Skin epidermis (tissue), 12 donors: ENCODE data around the gene TMCO6.
"Not testable (repeated sequence)": the region's sequence is repeated elsewhere in the genome, so short reads cannot be mapped to it uniquely, and the experiment has no call there.

Experiments
- H3K27ac ChIP-seq, 21 experiments: fragments of 200-600 bp; sonication (generic) in 11 of 21; one replicate each; pipeline ENCODE4 v1.5.0; 2020; ENCODE audit warnings: mild to moderate bottlenecking in 3 of 21, inconsistent platforms in 2 of 21, moderate library complexity in 2 of 21
- H3K4me3 ChIP-seq, 7 experiments: fragments of 200-600 bp; sonication (generic) in 2 of 7; one replicate each; pipeline ENCODE4 v1.5.0; 2020; ENCODE audit warnings: inconsistent platforms in 2 of 7, mild to moderate bottlenecking in 2 of 7, moderate library complexity in 1 of 7

Gene TMCO6

GRCh38 chr5:140664359-140665119 lies 25.3 kb downstream of the TMCO6 start, which contains the start of gene WDR55:
Gene WDR55, plus strand, starts transcription at chr5:140664904. Its CDS starts 9 bp downstream, at chr5:140664913.
- Histone ChIP-seq H3K4me3 (peak within 1 kb of the TSS; percentile 68 to 98 (median 94)), H3K27ac (peak within 1 kb of the TSS; percentile 62 to 97 (median 89))

GRCh38 chr5:140671035-140671434 lies 31.8 kb downstream of the TMCO6 start:
- H3K27ac ChIP-seq, H3K4me3 ChIP-seq: not testable (repeated sequence)

- Histone ChIP-seq H3K4me3 (no peak overlapping the region), H3K27ac (no peak overlapping the region)
These were observed 32.3 kb downstream of the TMCO6 start for GRCh38 chr5:140671472-140672125.

- no peak overlapping the region for H3K27ac ChIP-seq
- peak overlapping the region in 1 of 7 experiments; percentile 10 for H3K4me3 ChIP-seq
These were observed 33.4 kb downstream of the TMCO6 start for GRCh38 chr5:140672455-140673186.

GRCh38 chr5:140673187-140673976 lies 34.1 kb downstream of the TMCO6 start, which contains the start of gene DND1:
Gene DND1, minus strand, starts transcription at chr5:140673576. Its CDS starts 34 bp downstream, at chr5:140673542.
- Histone ChIP-seq H3K4me3 (peak within 1 kb of the TSS in 1 of 7 experiments; percentile 10), H3K27ac (no peak within 1 kb of the TSS)

GRCh38 chr5:140674211-140674610 lies 35.0 kb downstream of the TMCO6 start:
- Histone ChIP-seq H3K4me3 (no peak overlapping the region), H3K27ac (no peak overlapping the region)

- no peak overlapping the region for H3K4me3 ChIP-seq
- H3K27ac ChIP-seq = no peak overlapping the region
These were observed 35.4 kb downstream of the TMCO6 start for GRCh38 chr5:140674629-140675028.

- Histone ChIP-seq H3K4me3 (no peak overlapping the region), H3K27ac (no peak overlapping the region)
These were observed 38.7 kb downstream of the TMCO6 start for GRCh38 chr5:140677947-140678346.

GRCh38 chr5:140678993-140679392 lies 39.7 kb downstream of the TMCO6 start:
- Histone ChIP-seq H3K27ac (no peak overlapping the region), H3K4me3 (no peak overlapping the region)

GRCh38 chr5:140690376-140690932 lies 51.2 kb downstream of the TMCO6 start:
- peak overlapping the region; percentile 52 to 90 (median 69) for H3K4me3 ChIP-seq
- peak overlapping the region; percentile 60 to 93 (median 87) for H3K27ac ChIP-seq

GRCh38 chr5:140690941-140691924 lies 52.0 kb downstream of the TMCO6 start, which contains the start of the genes HARS1 and HARS2:
Gene HARS1, minus strand, starts transcription at chr5:140691370. Its CDS starts 66 bp downstream, at chr5:140691304.
Gene HARS2, plus strand, starts transcription at chr5:140691455. Its CDS starts 194 bp downstream, at chr5:140691649.
- Histone ChIP-seq H3K4me3 (peak within 1 kb of the TSS; percentile 52 to 90 (median 69)), H3K27ac (peak within 1 kb of the TSS; percentile 60 to 93 (median 87))

- Histone ChIP-seq H3K4me3 (no peak overlapping the region), H3K27ac (no peak overlapping the region)
These were observed 55.0 kb downstream of the TMCO6 start for GRCh38 chr5:140694276-140694675.
